Heart left ventricle (tissue), 13 donors: ENCODE data around the gene P2RX1.

Experiments
- POLR2A ChIP-seq, 2 donors: fragments of 450-650 bp; IDR thresholded peaks; one replicate each; pipeline ENCODE4 v1.6.1; 2017; ENCODE audit warnings: antibody characterized with exemption in 2 of 2, mild to moderate bottlenecking in 2 of 2, moderate library complexity in 2 of 2
- TF ChIP-seq, protein P1 (sequence below), 12 donors: fragments of 200-600 bp; sonication (generic) in 4 of 12; IDR thresholded peaks; one replicate each; pipeline versions ENCODE4 v1.5.0 to v1.8.0; 2018 to 2022; ENCODE audit warnings: antibody characterized with exemption in 12 of 12, mild to moderate bottlenecking in 5 of 12
- donor health status: ischemic (EF 13 %, LVEDD 7.1; RV severe dilation, severe dysfunction).
- donor health status: DM: no; HTN: yes; CAD: no.
- donor health status: DM: no; HTN: no; CAD: no.
- donor health status: ischemic (EF 25% LVEDD 6.9; RV normal size, moderate dysfunction).
- donor health status: ischemic (EF 25% LVEDD 5.7; RV mildly dilated, moderate dysfunction).
- donor health status: ischemic (EF 35%, LVEDD 5.7; RV mildly dilated, moderate dysfunction).
- donor health status: nonischemic (EF 11% LVEDD 7.7; RV severe dilation, severe dysfunction).
- donor health status: DM: yes; HTN: yes; CAD: no.
- donor health status: PGD.
- donor health status: ischemic (EF 29% LVEDD 5.4; RV normal size, mild dysfunction).
- donor health status: nonischemic (EF 23%, LVEDD 6.1; RV moderate dilation, normal function).

DNA sequence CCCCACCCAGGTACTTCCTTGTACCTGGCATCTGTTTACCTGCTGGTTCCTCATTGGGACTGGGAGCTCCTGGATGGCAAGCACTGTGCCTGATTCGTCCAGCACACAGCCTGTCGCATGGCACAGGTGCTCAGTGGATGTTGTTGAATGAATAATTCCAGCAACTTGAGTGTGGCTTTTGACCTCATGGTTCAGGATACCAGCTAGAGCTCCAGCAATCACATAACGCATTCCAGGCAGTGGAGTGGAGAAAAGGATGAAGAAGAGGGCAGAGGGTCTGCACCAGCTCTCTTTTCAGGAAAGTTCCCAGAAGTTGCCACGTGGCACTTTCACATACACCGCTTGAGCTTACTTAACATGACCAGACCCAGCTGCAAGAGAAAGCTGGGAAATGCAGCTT lies 22.1 kb downstream of the P2RX1 start:
- TF ChIP-seq, protein P1, sequence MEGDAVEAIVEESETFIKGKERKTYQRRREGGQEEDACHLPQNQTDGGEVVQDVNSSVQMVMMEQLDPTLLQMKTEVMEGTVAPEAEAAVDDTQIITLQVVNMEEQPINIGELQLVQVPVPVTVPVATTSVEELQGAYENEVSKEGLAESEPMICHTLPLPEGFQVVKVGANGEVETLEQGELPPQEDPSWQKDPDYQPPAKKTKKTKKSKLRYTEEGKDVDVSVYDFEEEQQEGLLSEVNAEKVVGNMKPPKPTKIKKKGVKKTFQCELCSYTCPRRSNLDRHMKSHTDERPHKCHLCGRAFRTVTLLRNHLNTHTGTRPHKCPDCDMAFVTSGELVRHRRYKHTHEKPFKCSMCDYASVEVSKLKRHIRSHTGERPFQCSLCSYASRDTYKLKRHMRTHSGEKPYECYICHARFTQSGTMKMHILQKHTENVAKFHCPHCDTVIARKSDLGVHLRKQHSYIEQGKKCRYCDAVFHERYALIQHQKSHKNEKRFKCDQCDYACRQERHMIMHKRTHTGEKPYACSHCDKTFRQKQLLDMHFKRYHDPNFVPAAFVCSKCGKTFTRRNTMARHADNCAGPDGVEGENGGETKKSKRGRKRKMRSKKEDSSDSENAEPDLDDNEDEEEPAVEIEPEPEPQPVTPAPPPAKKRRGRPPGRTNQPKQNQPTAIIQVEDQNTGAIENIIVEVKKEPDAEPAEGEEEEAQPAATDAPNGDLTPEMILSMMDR (IDR thresholded peaks at IDR 0.05), result no peak
- no peak for TF ChIP-seq POLR2A (IDR thresholded peaks at IDR 0.05)
